HCT116 (cell line): ENCODE data around the gene GOLGA3. TPM values are rescaled to one million over a fixed set of nuclear protein-coding genes. Genes with fewer than 3 reads are reported as not detected.

Experiments used
- ATAC-seq: fragments of 200-7000 bp; cut with Tn5 transposase; 2 replicates; pipeline ENCODE4 v1.9.1; 2020; ENCODE audit warnings: mild to moderate bottlenecking, moderate library complexity
- BruUV-seq: library from RNA; stranded (reverse); fragments of 400-500 nt; replicated peaks from 2 replicates; lab custom pipeline; 2021; lab: Mats Ljungman, UMichigan
- CTCF ChIA-PET: fragments of 300-600 bp; sonication (Branson Sonifier 250); formaldehyde crosslinking; loops from one replicate; lab custom pipeline; 2021; ENCODE audit warnings: antibody characterized with exemption; lab: Charles Lee
- POLR2A ChIA-PET: fragments of 300-600, 350-600 bp; sonication (Branson Sonifier 250); formaldehyde crosslinking; loops from one replicate; lab custom pipeline; 2021; ENCODE audit warnings: antibody characterized with exemption; lab: Charles Lee
- RAD21 ChIA-PET, 2 experiments: fragments of 300-600 bp; sonication (Branson Sonifier 250); formaldehyde crosslinking; loops; one replicate each; lab custom pipeline; 2023; ENCODE audit warnings: low total read pairs in 2 of 2; ENCODE audit not compliant: uncharacterized antibody in 2 of 2, unreplicated experiment in 2 of 2, low non-redundant PET in 1 of 2; lab: Charles Lee
- DNase-seq: peaks from one replicate; pipeline ENCODE4 v3.0.0-alpha.2; 2010; ENCODE audit warnings: low read depth, low spot score
- H2AFZ ChIP-seq: fragments of 200-600 bp; shearing (Covaris generic), sonication (generic); 2 replicates; pipeline ENCODE4 v1.6.1; 2017; ENCODE audit warnings: low read depth, mixed run types, mixed read lengths, antibody characterized with exemption, low read length; ENCODE audit not compliant: poor library complexity, severe bottlenecking
- H3K27ac ChIP-seq: 2 replicates; pipeline ENCODE4 v1.5.1; 2012; ENCODE audit warnings: low read depth, low read length
- H3K27me3 ChIP-seq: fragments of 200-600 bp; sonication (generic); 2 replicates; pipeline ENCODE4 v1.6.1; 2016; ENCODE audit warnings: mixed run types, low read length, mixed read lengths; ENCODE audit not compliant: insufficient read depth
- H3K36me3 ChIP-seq, 2 experiments: fragments of 200-500 bp in 1 of 2; fragments of 200-600 bp in 1 of 2; sonication (Bioruptor generic) in 1 of 2; sonication (generic) in 1 of 2; 2 replicates each; pipeline versions ENCODE4 v1.5.1 to v1.6.1; 2014 to 2016; ENCODE audit warnings: low read length in 2 of 2, inconsistent platforms in 1 of 2, mixed read lengths in 1 of 2, mixed run types in 1 of 2; ENCODE audit not compliant: insufficient read depth in 2 of 2, control insufficient read depth in 1 of 2
- H3K4me1 ChIP-seq, 2 experiments: fragments of 200-600 bp in 1 of 2; sonication (generic) in 1 of 2; 2 replicates each; pipeline versions ENCODE4 v1.5.1 to v1.6.1; 2012 to 2017; ENCODE audit warnings: low read length in 2 of 2, inconsistent platforms in 1 of 2, mild to moderate bottlenecking in 1 of 2, mixed read lengths in 1 of 2, mixed run types in 1 of 2, moderate library complexity in 1 of 2; ENCODE audit not compliant: insufficient read depth in 2 of 2, control insufficient read depth in 1 of 2
- H3K4me2 ChIP-seq: fragments of 200-600 bp; sonication (generic); 2 replicates; pipeline ENCODE4 v1.6.1; 2017; ENCODE audit warnings: mixed run types, low read length, mixed read lengths
- H3K4me3 ChIP-seq, 2 experiments: fragments of 200-600 bp in 1 of 2; sonication (generic) in 1 of 2; replicated peaks in 1 of 2; 2 replicates each; pipeline ENCODE4 v1.5.1; 2011 to 2016; ENCODE audit warnings: low read length in 2 of 2, control low read depth in 1 of 2, low read depth in 1 of 2, mild to moderate bottlenecking in 1 of 2, mixed read lengths in 1 of 2, mixed run types in 1 of 2
- H3K79me2 ChIP-seq: fragments of 200-600 bp; sonication (generic); 2 replicates; pipeline ENCODE4 v1.6.1; 2017; ENCODE audit warnings: mild to moderate bottlenecking, mixed run types, low read length, moderate library complexity, mixed read lengths; ENCODE audit not compliant: insufficient read depth
- H3K9ac ChIP-seq: fragments of 200-600 bp; sonication (generic); 2 replicates; pipeline ENCODE4 v1.6.1; 2016; ENCODE audit warnings: low read length, mixed read lengths
- H3K9me2 ChIP-seq: fragments of 200-600 bp; sonication (generic), shearing (Covaris generic); 2 replicates; pipeline ENCODE4 v1.6.1; 2017; ENCODE audit warnings: mixed run types, mild to moderate bottlenecking, moderate library complexity; ENCODE audit not compliant: insufficient read depth
- H3K9me3 ChIP-seq, 2 experiments: fragments of 200-500 bp in 1 of 2; fragments of 200-600 bp in 1 of 2; sonication (Bioruptor generic) in 1 of 2; sonication (generic) in 1 of 2; 2 replicates each; pipeline ENCODE4 v1.6.1; 2014 to 2017; ENCODE audit warnings: low read length in 2 of 2, mixed read lengths in 2 of 2, inconsistent platforms in 1 of 2, low read depth in 1 of 2, mild to moderate bottlenecking in 1 of 2, mixed run types in 1 of 2, moderate library complexity in 1 of 2; ENCODE audit not compliant: control insufficient read depth in 1 of 2, insufficient read depth in 1 of 2
- H4K20me1 ChIP-seq: fragments of 200-600 bp; sonication (generic), shearing (Covaris generic); 2 replicates; pipeline ENCODE4 v1.6.1; 2017; ENCODE audit warnings: mixed run types, mild to moderate bottlenecking, moderate library complexity; ENCODE audit not compliant: insufficient read depth
- CBX3 ChIP-seq: IDR thresholded peaks from 2 replicates; pipeline ENCODE4 v1.6.1; 2012; ENCODE audit warnings: low read depth
- CEBPB ChIP-seq: IDR thresholded peaks from 2 replicates; pipeline ENCODE4 v1.6.1; 2012; ENCODE audit warnings: low read depth
- EGR1 ChIP-seq: IDR thresholded peaks from 2 replicates; pipeline ENCODE4 v1.6.1; 2012; ENCODE audit warnings: low read depth
- EZH2 ChIP-seq: fragments of 200-600 bp; sonication (generic); IDR thresholded peaks from 2 replicates; pipeline ENCODE4 v1.6.1; 2017; ENCODE audit warnings: antibody characterized with exemption, mixed run types
- FOSL1 ChIP-seq: IDR thresholded peaks from 2 replicates; pipeline ENCODE4 v1.6.1; 2012; ENCODE audit warnings: low read depth
- JUND ChIP-seq: IDR thresholded peaks from 2 replicates; pipeline ENCODE4 v1.6.1; 2012
- POLR2AphosphoS5 ChIP-seq: IDR thresholded peaks from 2 replicates; pipeline ENCODE4 v1.6.1; 2011; ENCODE audit warnings: mild to moderate bottlenecking, low read depth, low read length, moderate library complexity
- SIN3A ChIP-seq: IDR thresholded peaks from 2 replicates; pipeline ENCODE4 v1.6.1; 2012; ENCODE audit warnings: low read depth
- SRF ChIP-seq: IDR thresholded peaks from 2 replicates; pipeline ENCODE4 v1.6.1; 2012; ENCODE audit warnings: low read depth
- TCF7L2 ChIP-seq: IDR thresholded peaks from 2 replicates; pipeline ENCODE4 v1.7.0; 2011; ENCODE audit warnings: borderline replicate concordance, inconsistent platforms; ENCODE audit not compliant: insufficient read depth, insufficient read length; ENCODE audit errors: extremely low read depth
- YY1 ChIP-seq: IDR thresholded peaks from 2 replicates; pipeline ENCODE4 v1.6.1; 2011; ENCODE audit warnings: low read length, low read depth, moderate library complexity, mild to moderate bottlenecking; ENCODE audit not compliant: insufficient replicate concordance; ENCODE audit errors: extremely low read depth
- intact Hi-C: fragments of 100-400 bp; cut with micrococcal nuclease; formaldehyde crosslinking; loops from 2 replicates; pipeline ENCODE4 v1.10.0; 2022
- total RNA-seq: library from RNA; stranded (reverse); gene quantifications from one replicate; pipeline ENCODE4 v1.2.1, GENCODE V29; 2021; ENCODE audit not compliant: unreplicated experiment
- TF ChIP-seq, protein P1 (sequence below): IDR thresholded peaks from 2 replicates; pipeline ENCODE4 v1.6.1; 2012; ENCODE audit warnings: low read depth
- TF ChIP-seq, protein P2 (sequence below): IDR thresholded peaks from 2 replicates; pipeline ENCODE4 v1.6.1; 2012

GOLGA3 gene
- total RNA-seq, 1 experiment from 2014 or later: 35.1 TPM

DNA sequence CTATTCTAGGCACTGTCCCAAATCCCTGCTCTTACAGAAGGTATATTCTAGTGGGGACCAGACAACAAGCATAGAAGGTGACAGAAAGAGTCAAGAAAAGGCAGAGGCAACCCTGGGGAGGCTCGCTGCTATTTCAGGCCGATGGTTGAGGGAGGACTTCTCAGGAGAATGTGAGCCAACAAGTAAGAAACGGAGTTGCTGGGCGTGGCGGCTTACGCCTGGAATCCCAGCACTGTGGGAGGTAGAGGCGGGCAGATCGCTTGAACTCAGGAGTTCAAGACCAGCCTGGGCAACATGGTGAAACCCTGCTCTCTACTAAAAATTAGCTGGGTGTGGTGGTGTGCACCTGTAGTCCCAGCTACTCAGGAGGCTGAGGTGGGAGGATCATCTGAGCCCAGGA, 4.7 kb upstream of the GOLGA3 start:
- H3K36me3 ChIP-seq: no peaks in the 10 kb centered on the region
- H4K20me1 ChIP-seq: no peaks in the 10 kb centered on the region
- H3K9ac ChIP-seq: no peak overlapping the region
- peaks cover 1% of the 10 kb centered on the region for H3K79me2 ChIP-seq
- DNase-seq: no peak
- ATAC-seq: no peak
- TF ChIP-seq SIN3A (no peak), CEBPB (no peak), SRF (no peak), EGR1 (no peak), EZH2 (no peak), POLR2AphosphoS5 (no peak)
- no peak overlapping the region for H3K4me3 ChIP-seq
- H3K9me3 ChIP-seq: no peaks in the 10 kb centered on the region
- CTCF ChIA-PET: no interaction called here
- RAD21 ChIA-PET: no interaction called here
- BruUV-seq: no TSS peak
- peaks cover 3 to 5% of the 10 kb centered on the region in 2 experiments; a peak in 3 of 4 replicates for H3K4me1 ChIP-seq
- H2AFZ ChIP-seq: no peak overlapping the region
- no peaks in the 10 kb centered on the region for H3K27me3 ChIP-seq
- POLR2A ChIA-PET: no interaction called here
- H3K9me2 ChIP-seq: no peaks in the 10 kb centered on the region
- intact Hi-C loops: no loop called here
- H3K27ac ChIP-seq: no peak overlapping the region
- H3K4me2 ChIP-seq: no peak overlapping the region

DNA sequence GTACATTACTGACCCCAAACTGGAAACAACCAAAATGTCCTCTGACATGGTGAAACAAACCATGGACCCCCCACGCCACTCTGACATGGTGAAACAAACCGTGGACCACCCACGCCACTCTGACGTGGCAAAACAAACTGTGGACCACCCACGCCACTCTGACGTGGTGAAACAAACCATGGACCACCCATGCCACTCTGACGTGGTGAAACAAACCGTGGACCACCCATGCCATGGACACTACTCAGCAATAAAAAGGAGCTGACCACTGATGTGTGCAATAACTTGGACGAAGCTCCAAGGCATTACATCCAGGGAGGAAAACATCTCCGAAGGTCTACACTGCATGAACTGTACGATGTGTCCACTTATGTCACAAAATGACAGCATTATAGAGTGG, 3.1 kb upstream of the GOLGA3 start:
- ChIA-PET CTCF (no interaction called here), RAD21 (no interaction called here)

More for the DNA sequence above, 3.1 kb upstream of the GOLGA3 start:
- Histone ChIP-seq H3K36me3 (peaks cover 0 to 7% of the 10 kb centered on the region in 2 experiments; a peak in 2 of 4 replicates), H3K4me3 (no peak overlapping the region), H3K27me3 (no peaks in the 10 kb centered on the region), H2AFZ (no peak overlapping the region), H3K9ac (no peak overlapping the region), H3K4me1 (peaks cover 9 to 15% of the 10 kb centered on the region in 2 experiments; a peak in 3 of 4 replicates), H3K79me2 (peaks cover 17% of the 10 kb centered on the region), H3K9me2 (no peaks in the 10 kb centered on the region), H4K20me1 (no peaks in the 10 kb centered on the region), H3K9me3 (no peaks in the 10 kb centered on the region), H3K27ac (no peak overlapping the region), H3K4me2 (no peak overlapping the region)
- DNase-seq (no peak), ATAC-seq (no peak)
- POLR2A ChIA-PET: no interaction called here
- intact Hi-C loops: no loop called here
- TF ChIP-seq CEBPB (no peak), TCF7L2 (no peak), EGR1 (no peak), YY1 (no peak), FOSL1 (no peak), JUND (no peak), CBX3 (no peak)
- TF ChIP-seq, protein P1, sequence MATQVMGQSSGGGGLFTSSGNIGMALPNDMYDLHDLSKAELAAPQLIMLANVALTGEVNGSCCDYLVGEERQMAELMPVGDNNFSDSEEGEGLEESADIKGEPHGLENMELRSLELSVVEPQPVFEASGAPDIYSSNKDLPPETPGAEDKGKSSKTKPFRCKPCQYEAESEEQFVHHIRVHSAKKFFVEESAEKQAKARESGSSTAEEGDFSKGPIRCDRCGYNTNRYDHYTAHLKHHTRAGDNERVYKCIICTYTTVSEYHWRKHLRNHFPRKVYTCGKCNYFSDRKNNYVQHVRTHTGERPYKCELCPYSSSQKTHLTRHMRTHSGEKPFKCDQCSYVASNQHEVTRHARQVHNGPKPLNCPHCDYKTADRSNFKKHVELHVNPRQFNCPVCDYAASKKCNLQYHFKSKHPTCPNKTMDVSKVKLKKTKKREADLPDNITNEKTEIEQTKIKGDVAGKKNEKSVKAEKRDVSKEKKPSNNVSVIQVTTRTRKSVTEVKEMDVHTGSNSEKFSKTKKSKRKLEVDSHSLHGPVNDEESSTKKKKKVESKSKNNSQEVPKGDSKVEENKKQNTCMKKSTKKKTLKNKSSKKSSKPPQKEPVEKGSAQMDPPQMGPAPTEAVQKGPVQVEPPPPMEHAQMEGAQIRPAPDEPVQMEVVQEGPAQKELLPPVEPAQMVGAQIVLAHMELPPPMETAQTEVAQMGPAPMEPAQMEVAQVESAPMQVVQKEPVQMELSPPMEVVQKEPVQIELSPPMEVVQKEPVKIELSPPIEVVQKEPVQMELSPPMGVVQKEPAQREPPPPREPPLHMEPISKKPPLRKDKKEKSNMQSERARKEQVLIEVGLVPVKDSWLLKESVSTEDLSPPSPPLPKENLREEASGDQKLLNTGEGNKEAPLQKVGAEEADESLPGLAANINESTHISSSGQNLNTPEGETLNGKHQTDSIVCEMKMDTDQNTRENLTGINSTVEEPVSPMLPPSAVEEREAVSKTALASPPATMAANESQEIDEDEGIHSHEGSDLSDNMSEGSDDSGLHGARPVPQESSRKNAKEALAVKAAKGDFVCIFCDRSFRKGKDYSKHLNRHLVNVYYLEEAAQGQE: no peak
- TF ChIP-seq, protein P2, sequence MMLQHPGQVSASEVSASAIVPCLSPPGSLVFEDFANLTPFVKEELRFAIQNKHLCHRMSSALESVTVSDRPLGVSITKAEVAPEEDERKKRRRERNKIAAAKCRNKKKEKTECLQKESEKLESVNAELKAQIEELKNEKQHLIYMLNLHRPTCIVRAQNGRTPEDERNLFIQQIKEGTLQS: no peak
- BruUV-seq: no TSS peak
